ENCODE data around the gene TGIF1. TPM values are rescaled to one million over a fixed set of nuclear protein-coding genes. Genes with fewer than 3 reads are reported as not detected.

Gene TGIF1
- total RNA-seq, 1 donor from 2014 or later, result 170 TPM

GRCh38 chr18:3494245-3494526 is 44.2 kb downstream of the TGIF1 start:
- no peak overlapping the region for H3K4me3 ChIP-seq (ENCODE audit: low read depth, low read length)
- TF ChIP-seq CTCF (conservative IDR thresholded peaks at IDR 0.05; ENCODE audit: low read depth, low read length), result no peak
- no peak for DNase-seq (ENCODE audit: low read depth)

GRCh38 chr18:3494569-3494968 is 44.6 kb downstream of the TGIF1 start:
- DNase-seq (ENCODE audit: low read depth), result no peak
- no peak overlapping the region for H3K4me3 ChIP-seq (ENCODE audit: low read depth, low read length)
- no peak for TF ChIP-seq CTCF (conservative IDR thresholded peaks at IDR 0.05; ENCODE audit: low read depth, low read length)

GRCh38 chr18:3495691-3496430 is 45.9 kb downstream of the TGIF1 start:
- no peak for TF ChIP-seq CTCF (conservative IDR thresholded peaks at IDR 0.05; ENCODE audit: low read depth, low read length)
- DNase-seq (ENCODE audit: low read depth), result no peak
- H3K4me3 ChIP-seq (ENCODE audit: low read depth, low read length), result no peak overlapping the region

GRCh38 chr18:3498698-3499471 is 48.9 kb downstream of the TGIF1 start:
- peak overlapping the region; percentile 42 for H3K4me3 ChIP-seq (ENCODE audit: low read depth, low read length)
- no peak for TF ChIP-seq CTCF (conservative IDR thresholded peaks at IDR 0.05; ENCODE audit: low read depth, low read length)
- DNase-seq (ENCODE audit: low read depth), result no peak

GRCh38 chr18:3499501-3499900 is 49.5 kb downstream of the TGIF1 start:
- DNase-seq (ENCODE audit: low read depth), result no peak
- TF ChIP-seq CTCF (conservative IDR thresholded peaks at IDR 0.05; ENCODE audit: low read depth, low read length), result no peak
- peak overlapping the region; percentile 42 for H3K4me3 ChIP-seq (ENCODE audit: low read depth, low read length)

GRCh38 chr18:3500016-3500415 is 50.0 kb downstream of the TGIF1 start:
- no peak for DNase-seq (ENCODE audit: low read depth)
- no peak for TF ChIP-seq CTCF (conservative IDR thresholded peaks at IDR 0.05; ENCODE audit: low read depth, low read length)
- H3K4me3 ChIP-seq (ENCODE audit: low read depth, low read length), result no peak overlapping the region
